HG03066 (cell line): ENCODE data around the gene HNF4A.

Experiments
- ATAC-seq: cut with Tn5 transposase; IDR thresholded peaks from one replicate; pipeline ENCODE4 v1.9.1; 2021; ENCODE audit warnings: low read depth; ENCODE audit not compliant: unreplicated experiment

The HNF4A gene

DNA sequence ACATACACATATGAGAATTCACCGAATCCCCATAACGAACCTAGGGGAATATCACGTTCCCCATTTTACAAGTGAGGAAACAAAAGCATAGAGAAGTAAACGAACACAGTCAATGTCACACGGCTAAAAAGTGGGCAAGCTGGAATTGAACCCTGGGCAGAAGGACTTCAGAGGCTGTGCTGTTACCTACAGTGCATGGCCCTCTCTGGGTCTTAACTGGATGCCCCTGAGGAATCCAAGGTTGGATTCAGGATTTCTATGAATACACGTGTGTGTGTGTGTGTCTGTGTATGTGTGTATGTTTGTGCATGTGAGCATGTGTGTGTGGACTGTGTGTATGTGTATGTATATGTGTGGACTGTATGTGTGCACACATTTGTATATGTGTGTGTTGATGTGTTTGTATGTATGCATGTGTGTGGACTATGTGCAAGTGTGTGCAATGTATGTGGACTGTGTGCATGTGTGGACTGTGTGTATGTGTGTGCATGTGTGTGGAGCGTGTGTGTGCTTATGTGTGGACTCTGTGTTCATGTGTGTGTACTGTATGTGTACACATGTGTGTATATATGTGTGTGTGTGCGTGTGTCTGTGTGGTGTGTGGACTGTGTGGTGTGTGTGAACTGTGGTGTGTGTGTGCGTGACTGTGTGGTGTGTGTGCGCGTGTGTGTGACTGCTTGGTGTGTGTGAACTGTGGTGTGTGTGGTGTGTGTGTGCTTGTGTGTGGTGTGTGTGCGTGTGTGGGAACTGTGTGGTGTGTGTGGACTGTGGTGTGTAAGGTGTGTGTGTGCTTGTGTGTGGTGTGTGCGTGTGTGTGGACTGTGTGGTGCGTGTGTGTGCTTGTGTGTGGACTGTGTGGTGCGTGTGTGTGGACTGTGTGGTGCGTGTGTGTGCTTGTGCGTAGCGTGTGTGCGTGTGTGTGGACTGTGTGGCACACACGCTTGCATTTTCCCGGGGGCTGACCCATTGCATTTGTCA, 49.0 kb downstream of the HNF4A start:
- ATAC-seq: no peak

DNA sequence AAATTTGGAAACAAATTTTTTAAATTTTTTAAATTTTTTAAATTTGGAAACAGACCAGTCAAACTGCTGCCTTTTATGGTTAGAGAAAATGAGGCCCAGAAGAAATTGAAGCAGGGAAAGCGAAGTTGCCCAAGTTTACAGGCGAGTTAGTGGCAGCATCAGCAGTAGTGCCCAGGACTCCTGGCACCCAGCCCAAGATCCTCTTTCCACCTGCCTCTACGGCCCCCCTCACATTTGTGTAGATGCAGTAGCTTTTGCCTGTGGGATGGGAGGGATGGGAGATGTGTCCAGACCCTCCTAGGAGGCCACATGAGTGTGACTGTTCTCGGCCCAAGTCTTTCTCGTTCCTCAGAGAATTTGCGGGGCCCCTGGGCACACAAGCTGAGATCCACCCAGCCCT, 49.8 kb downstream of the HNF4A start:
- no peak for ATAC-seq

DNA sequence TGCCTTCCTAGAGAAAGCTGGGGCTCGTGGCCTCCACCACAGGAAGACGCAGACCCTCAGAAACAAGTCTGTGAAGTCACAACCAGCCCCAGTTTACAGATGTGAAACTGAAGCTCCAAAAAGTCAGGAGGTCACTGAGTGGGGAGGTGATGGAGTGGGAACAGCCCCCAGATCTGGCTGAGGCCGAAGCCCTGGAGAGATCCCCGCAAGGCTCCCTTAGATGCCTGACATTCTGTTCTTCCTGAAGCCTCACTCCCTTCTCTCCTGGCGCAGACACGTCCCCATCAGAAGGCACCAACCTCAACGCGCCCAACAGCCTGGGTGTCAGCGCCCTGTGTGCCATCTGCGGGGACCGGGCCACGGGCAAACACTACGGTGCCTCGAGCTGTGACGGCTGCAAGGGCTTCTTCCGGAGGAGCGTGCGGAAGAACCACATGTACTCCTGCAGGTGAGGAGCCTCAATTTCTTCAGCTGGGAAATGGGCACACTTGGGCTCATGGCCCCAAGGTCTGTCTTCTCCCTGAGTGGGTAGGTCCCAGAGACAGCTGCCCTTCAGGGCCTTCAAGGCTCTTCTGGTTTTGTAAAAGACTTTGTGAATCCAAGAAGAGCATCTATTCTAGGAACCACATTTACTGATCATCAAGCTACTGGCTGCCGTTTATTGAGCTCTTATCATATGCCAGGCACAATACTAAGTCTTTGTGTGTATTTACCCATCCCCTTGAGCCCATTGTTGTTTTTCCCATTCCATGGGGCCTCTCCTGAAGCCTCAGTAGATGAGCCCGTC, 50.5 kb downstream of the HNF4A start:
- no peak for ATAC-seq

DNA sequence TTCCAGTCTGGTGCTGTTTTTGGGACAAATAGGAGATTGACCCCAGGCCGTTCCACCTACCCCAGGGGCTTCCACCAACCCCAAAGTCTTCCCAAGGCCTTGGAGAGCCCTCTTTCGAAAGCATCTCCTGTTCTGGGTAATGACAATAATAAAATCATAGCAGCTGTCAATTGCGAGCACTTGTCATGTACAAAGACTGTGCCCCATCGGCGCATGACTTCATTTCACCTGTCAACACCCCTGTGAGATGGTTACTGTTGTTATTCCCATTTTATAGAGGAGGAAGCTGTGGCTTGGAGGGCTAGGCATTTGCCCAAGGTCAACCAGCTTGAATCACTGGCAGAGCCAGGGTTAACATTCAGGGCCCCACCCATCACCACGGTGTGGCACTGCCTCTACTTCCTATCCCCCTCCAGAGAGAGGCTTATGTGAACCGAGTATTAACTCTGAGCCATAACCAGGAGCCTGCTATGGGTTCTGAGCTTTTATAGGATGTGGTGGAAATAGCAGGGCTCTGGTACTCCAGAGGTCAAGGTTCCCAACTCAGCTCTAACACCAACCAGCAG, 51.2 kb downstream of the HNF4A start:
- no peak for ATAC-seq

DNA sequence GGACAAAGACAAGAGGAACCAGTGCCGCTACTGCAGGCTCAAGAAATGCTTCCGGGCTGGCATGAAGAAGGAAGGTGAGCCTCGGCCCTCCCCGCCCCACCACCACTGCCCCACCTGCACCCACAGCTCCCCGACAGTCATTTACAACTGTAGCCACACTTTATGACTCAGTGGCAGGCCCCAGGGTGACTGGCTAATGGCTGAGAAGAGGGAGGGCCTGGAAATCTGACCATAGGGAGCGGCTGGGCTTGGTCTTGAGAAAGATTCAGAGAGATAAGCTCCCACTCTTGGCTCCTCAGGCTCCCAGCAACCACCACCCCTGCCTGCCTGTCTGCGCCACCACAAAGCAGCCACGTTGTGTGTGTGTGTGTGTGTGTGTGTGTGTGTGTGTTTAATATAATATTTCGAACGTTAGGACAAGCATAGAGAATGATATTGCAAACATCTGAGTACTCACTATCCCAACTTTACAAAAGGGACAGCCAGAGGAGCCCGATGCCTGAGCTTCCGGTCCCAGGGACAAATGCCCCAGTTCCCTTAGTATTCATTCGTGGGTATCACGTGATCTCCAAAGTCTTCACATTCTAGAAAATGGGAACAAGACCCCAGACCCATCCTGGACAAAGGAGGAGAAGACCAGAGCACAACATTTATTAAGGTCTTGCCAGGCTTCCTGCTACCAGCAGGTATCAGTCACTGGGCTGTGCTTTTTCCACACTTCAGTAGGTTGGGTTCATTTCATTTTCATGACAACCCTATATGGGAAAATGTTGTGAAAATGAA, 52.1 kb downstream of the HNF4A start:
- ATAC-seq: no peak

DNA sequence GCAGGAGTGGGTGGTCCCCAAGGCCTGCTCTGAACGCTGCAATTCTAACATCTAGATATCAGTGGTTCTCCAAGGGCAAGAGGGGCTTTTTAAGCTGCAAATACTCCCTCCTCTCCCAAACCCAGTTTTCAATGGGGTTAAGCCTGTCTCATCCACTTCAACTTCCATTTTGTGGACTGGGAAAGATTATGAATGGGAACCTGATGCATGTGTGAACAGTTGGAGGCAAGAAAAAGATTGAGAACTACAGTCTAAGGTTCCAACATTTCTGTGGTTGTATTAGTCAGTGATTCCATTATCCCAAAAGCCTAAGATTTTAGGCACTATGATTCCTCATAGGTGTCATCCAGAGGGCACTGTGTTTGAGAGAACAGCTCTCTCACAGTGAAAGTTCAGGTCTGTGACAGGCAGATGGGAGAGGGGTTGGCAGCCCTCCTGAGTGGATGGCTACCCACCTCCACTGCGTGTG, 53.7 kb downstream of the HNF4A start:
- no peak for ATAC-seq

DNA sequence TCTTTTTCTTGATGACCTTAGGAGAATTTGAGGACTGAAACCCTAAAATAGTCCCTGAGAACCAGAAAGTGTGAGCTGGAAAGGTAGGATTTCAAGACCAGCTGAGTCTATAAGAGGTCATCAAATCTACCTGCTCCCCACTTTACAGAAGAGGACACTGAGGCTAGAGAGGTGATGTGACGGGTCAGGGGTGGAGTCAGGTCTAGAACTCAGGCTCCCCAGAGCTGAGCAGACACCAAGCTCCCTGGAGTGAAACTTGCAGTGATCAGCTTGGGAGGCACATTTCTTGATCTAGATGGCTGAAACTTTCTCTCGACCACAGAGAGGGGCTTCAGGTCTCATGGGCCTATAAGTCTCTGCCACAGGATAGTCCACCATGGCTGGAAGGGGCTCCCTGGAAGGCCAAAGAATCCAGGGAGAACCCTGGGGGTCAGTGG, 55.1 kb downstream of the HNF4A start:
- no peak for ATAC-seq

DNA sequence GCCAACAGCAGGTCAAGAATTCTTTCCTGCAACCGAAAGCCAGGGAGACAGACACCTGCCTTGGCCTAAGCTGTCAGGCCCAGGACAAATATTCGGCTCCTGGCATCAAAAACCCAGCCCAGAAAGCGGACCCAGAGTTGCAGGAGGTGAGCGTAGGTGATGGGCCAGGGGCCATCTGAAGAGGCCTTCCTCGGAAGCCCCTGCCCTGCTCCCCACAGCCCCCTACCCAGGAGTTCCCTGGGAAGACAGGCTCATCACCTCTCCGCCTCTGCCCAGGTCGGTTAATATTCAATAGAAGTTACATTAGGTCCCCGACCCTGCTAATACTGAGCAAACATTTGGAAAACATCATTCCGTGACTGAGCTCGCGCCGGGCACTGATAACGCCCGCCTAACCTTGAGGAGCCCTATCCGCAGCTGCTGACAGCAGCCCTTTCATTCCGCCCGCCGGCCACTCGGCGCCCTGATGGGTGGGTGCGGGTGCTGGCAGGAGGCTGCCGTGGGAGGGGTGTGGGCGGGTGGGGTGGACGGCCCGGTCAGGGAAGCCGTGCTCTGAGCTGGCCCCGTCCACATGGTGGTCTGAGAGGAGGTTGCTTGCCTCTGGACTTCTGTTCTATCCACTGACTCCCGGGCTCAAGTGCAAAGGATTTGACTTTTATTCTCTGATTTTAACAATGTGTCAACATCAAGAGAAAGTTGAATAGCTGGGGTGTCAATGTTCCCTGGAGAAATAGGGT, 55.7 kb downstream of the HNF4A start:
- ATAC-seq: no peak

DNA sequence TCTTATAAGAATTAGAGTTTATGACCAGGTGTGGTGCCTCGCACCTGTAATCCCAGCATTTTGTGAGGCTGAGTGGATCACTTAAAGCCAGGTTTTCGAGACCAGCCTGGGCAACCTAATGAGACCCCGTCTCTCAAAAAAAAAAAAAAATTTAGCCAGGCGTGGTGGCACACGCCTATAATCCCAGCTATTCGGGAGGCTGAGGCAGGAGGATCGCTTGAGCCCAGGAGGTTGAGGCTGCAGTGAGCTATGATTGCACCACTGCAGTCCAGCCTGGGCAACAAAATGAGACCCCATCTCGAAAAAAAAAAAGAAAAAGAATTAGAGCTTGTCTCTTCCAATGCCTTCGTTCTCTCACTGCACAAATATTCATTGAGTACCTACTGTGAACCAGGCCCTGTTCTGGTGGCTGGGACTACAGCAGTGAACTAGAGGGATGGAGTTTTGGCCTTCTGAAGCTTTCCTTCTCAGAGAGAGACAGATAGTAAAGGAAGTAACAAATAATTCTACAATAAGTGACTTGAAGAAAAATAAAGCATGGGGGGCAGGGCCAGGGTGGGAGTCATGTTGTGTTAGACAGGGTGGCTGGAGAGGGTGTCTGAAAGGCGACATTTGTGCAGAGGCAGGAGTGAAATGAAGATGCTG, 56.4 kb downstream of the HNF4A start:
- ATAC-seq: no peak

DNA sequence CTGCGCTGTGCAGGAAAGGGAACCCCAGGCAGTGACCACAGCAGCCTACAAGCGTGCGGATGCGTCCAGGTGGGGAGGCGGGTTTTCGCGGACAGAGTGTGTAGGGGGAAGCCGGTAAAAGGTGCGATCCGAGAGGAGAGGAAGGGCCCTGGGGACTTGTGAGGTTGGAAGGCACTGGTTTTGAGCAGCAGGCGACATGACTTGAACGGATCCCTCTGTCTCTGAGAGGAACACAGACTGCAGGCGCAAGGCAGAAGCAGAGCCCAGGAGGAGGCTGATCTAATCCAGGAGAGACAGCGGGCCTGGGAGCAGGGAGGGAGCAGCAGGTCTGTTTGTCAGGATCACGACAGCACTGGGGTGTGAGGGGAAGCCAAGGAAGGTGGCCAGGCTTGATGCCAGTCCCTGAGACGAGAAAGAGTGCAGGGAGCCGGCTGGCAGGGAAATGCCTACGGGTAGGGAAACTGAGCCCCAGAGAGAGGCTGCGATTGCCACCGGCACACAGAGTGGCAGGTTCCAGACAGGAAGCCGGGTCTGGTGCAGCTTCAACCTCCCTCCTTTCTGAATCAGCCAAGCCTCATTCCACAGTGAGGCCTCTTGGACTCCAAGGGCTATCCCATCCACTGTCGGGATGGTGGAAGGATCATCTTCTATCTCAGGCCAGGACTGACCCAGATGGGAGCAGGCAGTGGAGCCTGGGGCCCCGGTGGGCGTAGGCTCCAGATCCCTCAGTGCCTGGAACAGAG, 57.1 kb downstream of the HNF4A start:
- no peak for ATAC-seq

DNA sequence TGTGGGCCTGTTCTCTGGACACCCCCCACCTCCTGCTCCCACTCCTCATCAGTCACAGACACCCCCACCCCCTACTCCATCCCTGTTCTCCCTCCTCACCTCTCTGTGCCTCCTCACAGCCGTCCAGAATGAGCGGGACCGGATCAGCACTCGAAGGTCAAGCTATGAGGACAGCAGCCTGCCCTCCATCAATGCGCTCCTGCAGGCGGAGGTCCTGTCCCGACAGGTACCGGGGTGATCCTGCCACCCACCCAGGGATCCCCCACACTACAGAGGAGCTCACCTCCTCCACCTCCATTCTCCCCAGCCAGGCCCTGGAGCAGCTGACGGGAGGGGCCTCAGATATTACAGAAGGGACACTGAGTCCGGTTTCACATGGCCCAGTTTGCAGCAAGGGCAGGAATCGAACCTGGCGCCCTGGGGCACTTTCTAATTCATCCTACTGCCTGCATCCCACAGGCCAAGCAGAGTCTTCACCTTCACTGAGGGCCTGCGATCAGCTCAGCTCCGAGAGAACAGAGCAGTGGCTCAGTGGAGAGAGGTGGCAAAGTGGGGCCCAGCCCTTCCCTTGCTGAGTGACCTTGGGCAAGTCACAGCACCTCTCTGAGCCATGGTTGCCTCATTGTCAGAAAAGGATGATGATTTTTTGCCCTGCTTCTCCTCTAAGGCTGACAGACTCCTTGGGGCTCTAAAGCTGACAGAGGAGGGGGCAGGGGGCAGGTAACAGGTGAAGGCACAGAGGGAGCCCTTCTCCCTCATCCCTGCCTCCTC, 58.3 kb downstream of the HNF4A start:
- no peak for ATAC-seq

DNA sequence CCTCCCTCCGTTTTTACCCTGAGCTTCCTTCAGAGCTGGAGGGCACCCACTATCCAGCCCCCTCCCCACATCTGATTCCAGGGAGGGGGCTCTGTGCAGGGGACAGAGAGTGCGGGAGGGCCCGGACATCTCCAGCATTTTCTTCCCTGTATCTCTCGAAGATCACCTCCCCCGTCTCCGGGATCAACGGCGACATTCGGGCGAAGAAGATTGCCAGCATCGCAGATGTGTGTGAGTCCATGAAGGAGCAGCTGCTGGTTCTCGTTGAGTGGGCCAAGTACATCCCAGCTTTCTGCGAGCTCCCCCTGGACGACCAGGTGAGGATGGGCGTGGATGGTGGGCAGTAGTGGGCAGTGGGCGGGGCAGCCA, 58.8 kb downstream of the HNF4A start:
- no peak for ATAC-seq

DNA sequence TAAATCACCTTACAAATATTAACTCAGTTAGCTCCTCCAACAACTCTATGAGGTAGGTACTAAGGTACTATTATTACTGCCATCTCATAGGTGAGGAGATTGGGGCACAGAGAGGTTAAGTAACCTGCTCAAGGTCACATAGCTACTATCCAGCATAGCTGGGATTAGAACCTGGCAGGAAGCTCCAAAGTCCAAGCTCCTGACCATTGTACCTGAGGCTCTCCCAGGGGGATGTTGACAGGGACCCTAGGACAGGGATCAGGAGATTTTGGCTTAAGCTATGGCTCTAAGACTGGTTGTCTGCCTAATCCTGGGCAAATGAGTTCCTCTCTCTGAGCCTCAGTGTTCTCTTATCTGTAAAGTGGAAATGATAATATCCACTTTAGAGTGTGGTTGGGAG, 59.3 kb downstream of the HNF4A start:
- ATAC-seq: no peak

DNA sequence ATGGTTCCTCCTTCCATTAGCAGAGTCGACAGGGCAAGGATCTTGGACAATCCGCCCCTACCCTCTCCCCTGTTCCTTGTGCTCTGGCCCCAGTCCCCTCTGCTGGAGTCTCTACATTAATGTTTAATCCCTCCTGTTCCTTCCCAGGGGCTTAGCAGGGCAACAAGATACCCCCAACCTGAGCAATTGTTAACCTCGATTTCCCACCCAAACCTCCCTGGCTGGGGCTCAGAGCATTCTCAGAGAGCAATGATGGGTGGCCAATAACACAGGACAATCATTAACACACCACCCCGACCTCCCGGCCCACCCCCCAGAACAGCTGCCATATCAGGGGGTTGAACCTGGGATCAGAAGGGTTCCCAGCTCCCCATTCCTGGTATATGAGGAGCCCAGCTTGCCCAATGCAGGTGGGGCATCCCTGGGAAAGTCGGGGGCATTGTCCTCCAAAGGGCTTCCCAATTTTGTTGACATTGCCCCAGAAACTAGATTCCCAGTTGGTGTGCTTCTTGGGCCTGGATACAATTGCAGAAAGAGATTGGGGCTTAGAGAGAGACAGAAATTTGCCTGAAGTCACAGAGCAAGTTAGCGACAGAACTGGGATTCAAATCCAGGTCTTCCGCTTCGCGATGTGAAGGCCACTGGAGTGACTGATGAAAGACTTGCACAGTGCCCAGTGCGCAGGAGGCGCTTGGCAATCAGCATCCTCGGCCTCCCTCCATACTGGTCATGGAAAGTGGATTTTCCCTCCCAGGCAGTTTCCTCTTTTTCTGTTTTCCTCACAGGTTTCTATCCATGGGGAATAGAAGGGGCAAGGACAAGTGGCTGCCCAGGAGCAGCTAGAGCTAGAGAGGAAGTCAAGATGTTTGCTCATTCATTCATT, 60.6 kb downstream of the HNF4A start:
- no peak for ATAC-seq

DNA sequence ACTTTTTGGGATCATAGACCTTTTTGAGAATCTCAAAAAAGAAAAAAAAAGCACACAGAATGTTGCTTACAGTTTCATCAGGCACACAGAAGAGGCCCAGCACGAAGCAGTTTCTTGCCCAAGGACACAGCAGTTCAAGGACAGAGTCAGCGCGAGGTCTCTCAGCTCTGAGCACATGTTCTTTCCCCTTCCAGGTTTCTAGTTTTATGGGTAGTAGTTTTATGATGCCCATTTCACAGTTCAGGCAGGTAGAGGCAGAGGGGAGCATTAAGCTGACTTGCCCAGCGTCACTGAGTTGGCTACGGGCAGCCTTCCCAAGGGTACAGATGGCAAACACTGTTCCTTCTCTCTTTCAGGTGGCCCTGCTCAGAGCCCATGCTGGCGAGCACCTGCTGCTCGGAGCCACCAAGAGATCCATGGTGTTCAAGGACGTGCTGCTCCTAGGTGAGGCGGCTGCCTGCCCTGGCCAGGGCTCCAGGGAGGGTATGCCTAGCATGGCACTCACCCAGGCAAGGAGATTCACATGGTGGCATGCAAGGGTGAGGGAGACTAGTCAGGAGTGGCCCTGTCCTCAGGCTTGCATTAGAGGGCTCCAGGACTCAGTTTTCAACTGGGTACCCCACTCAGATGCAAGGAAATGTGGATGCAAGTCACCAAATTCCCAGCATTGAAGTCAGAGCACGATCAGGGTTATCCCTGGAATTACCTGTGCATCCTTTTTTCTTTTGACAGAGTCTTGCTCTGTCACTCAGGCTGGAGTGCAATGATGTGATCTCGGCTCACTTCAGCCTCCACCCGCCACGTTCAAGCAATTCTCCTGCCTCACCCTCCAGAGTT, 62.8 kb downstream of the HNF4A start:
- no peak for ATAC-seq
